ENCODE measurements around the gene MEIS3. TPM values are rescaled to one million over a fixed set of nuclear protein-coding genes. Genes with fewer than 3 reads are reported as not detected.
"Not testable (repeated sequence)": the region's sequence is repeated elsewhere in the genome, so short reads cannot be mapped to it uniquely, and the experiment has no call there.

The MEIS3 gene
- total and polyA plus RNA-seq, 2 donors from 2014 or later: 3.8 to 7.6 TPM

DNA sequence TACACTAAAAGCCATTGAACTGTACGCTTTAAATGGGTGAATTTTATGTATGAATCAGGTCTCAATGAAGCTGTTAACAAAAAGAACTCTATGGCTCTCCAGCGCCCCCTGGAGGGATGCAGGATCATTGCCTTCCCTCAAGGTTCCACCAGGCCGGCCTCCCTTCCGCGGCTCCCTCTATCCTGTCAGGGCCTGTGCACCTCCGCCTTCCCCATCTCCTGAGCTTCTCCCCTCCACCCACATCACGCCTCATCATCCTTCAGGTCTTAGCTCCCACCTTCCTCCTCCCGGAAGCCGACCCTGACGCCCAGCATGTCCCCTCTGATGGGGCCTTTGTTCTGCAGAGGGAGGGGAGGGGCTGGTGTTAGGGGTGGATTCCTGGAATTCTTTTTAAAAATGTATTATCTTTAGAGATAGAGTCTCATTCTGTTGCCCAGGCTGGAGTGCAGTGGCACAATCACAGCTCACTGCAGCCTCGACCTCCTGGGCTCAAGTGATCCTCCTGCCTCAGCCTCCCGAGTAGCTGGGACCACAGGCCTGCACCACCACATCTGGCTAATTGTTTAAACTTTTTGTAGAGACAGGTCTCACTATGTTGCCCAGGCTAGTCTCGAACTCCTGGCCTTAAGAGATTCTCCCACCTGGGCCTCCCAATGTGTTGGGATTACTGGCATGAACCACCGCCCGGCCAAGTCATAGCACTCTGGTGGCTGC, 27.7 kb downstream of the MEIS3 start:
- Histone ChIP-seq H3K9me3 (ENCODE audit: control insufficient read depth in 2 of 3, insufficient read depth in 1 of 3, low read length in 3 of 3) (no peaks in the 10 kb centered on the region), H3K4me1 (ENCODE audit: control insufficient read depth in 2 of 3, insufficient read depth in 2 of 3, low read depth in 1 of 3, low read length in 3 of 3) (no peaks in the 10 kb centered on the region), H3K4me3 (ENCODE audit: low read length in 3 of 3) (no peak overlapping the region), H3K27ac (ENCODE audit: low read depth in 2 of 2, low read length in 2 of 2) (no peak overlapping the region), H3K36me3 (ENCODE audit: control insufficient read depth in 2 of 3, insufficient read depth in 3 of 3, low read length in 3 of 3) (no peaks in the 10 kb centered on the region), H3K27me3 (ENCODE audit: control insufficient read depth, insufficient read depth, low read length) (no peaks in the 10 kb centered on the region), H3K9ac (ENCODE audit: low read length in 3 of 3) (no peak overlapping the region)
- intact Hi-C loops (cut with DNase I): no loop called here
- peak; percentile 77 for TF ChIP-seq CTCF (IDR thresholded peaks at IDR 0.05; ENCODE audit: borderline replicate concordance, extremely low read depth, insufficient read depth)
- DNase-seq (peak; percentile 58 to 84 (median 74)), FAIRE-seq (no peak)

- no peak overlapping the region for H3K27ac ChIP-seq (ENCODE audit: low read depth in 2 of 2, low read length in 2 of 2)
- TF ChIP-seq CTCF (IDR thresholded peaks at IDR 0.05; ENCODE audit: borderline replicate concordance, extremely low read depth, insufficient read depth): no peak
- no peak overlapping the region for H3K9ac ChIP-seq (ENCODE audit: low read length in 3 of 3)
- FAIRE-seq: no peak
- no peak for DNase-seq
- no peaks in the 10 kb centered on the region for H3K27me3 ChIP-seq (ENCODE audit: control insufficient read depth, insufficient read depth, low read length)
- H3K9me3 ChIP-seq (ENCODE audit: control insufficient read depth in 2 of 3, insufficient read depth in 1 of 3, low read length in 3 of 3): no peaks in the 10 kb centered on the region
- H3K4me3 ChIP-seq (ENCODE audit: low read length in 3 of 3): no peak overlapping the region
- no peaks in the 10 kb centered on the region for H3K4me1 ChIP-seq (ENCODE audit: control insufficient read depth in 2 of 3, insufficient read depth in 2 of 3, low read depth in 1 of 3, low read length in 3 of 3)
- intact Hi-C loops (cut with DNase I): no loop called here
- no peaks in the 10 kb centered on the region for H3K36me3 ChIP-seq (ENCODE audit: control insufficient read depth in 2 of 3, insufficient read depth in 3 of 3, low read length in 3 of 3)
These were observed 28.5 kb downstream of the MEIS3 start for GRCh38 chr19:47390533-47391488.

DNA sequence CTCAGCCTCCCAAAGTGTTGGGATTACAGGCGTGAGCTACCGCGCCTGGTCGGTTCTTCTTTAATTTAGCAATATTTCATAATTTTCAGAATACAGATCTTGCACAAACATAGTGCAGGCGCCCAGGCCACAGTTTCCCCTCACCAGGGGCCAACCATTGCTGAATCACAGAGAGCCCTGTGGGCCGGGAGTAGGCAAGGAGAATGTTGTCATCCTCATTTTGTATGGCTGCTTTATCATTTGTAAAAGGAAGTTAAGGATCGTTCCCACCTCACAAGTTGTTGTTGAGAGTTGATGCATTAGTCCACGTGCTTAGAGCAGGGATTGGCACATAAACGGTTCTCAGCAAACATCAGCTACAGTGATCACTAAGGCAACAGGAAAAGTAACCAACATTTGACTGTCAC, 30.2 kb downstream of the MEIS3 start:
- DNase-seq (no peak), FAIRE-seq (no peak)
- TF ChIP-seq CTCF (IDR thresholded peaks at IDR 0.05; ENCODE audit: borderline replicate concordance, extremely low read depth, insufficient read depth): no peak
- H3K36me3 ChIP-seq (ENCODE audit: control insufficient read depth in 2 of 3, insufficient read depth in 3 of 3, low read length in 3 of 3): no peaks in the 10 kb centered on the region
- no peaks in the 10 kb centered on the region for H3K4me1 ChIP-seq (ENCODE audit: control insufficient read depth in 2 of 3, insufficient read depth in 2 of 3, low read depth in 1 of 3, low read length in 3 of 3)
- no peaks in the 10 kb centered on the region for H3K27me3 ChIP-seq (ENCODE audit: control insufficient read depth, insufficient read depth, low read length)
- no peak overlapping the region for H3K27ac ChIP-seq (ENCODE audit: low read depth in 2 of 2, low read length in 2 of 2)
- intact Hi-C loops (cut with DNase I): no loop called here
- H3K9ac ChIP-seq (ENCODE audit: low read length in 3 of 3): no peak overlapping the region
- H3K4me3 ChIP-seq (ENCODE audit: low read length in 3 of 3): no peak overlapping the region
- H3K9me3 ChIP-seq (ENCODE audit: control insufficient read depth in 2 of 3, insufficient read depth in 1 of 3, low read length in 3 of 3): no peaks in the 10 kb centered on the region

GRCh38 chr19:47388721-47389120, 30.6 kb downstream of the MEIS3 start:
- H3K27me3 ChIP-seq (ENCODE audit: control insufficient read depth, insufficient read depth, low read length): not testable (repeated sequence)

GRCh38 chr19:47387623-47388022, 31.7 kb downstream of the MEIS3 start:
- H3K36me3 ChIP-seq (ENCODE audit: control insufficient read depth in 2 of 3, insufficient read depth in 3 of 3, low read length in 3 of 3); H3K4me3 ChIP-seq (ENCODE audit: low read length in 3 of 3); intact Hi-C loops (cut with DNase I); H3K27ac ChIP-seq (ENCODE audit: low read depth in 2 of 2, low read length in 2 of 2); FAIRE-seq; H3K27me3 ChIP-seq (ENCODE audit: control insufficient read depth, insufficient read depth, low read length); H3K9ac ChIP-seq (ENCODE audit: low read length in 3 of 3); DNase-seq; H3K9me3 ChIP-seq (ENCODE audit: control insufficient read depth in 2 of 3, insufficient read depth in 1 of 3, low read length in 3 of 3); H3K4me1 ChIP-seq (ENCODE audit: control insufficient read depth in 2 of 3, insufficient read depth in 2 of 3, low read depth in 1 of 3, low read length in 3 of 3): not testable (repeated sequence)

More at GRCh38 chr19:47388721-47389120, 30.6 kb downstream of the MEIS3 start:
- H3K9me3 ChIP-seq (ENCODE audit: control insufficient read depth in 2 of 3, insufficient read depth in 1 of 3, low read length in 3 of 3); H3K4me1 ChIP-seq (ENCODE audit: control insufficient read depth in 2 of 3, insufficient read depth in 2 of 3, low read depth in 1 of 3, low read length in 3 of 3); intact Hi-C loops (cut with DNase I); H3K9ac ChIP-seq (ENCODE audit: low read length in 3 of 3); H3K27ac ChIP-seq (ENCODE audit: low read depth in 2 of 2, low read length in 2 of 2); H3K4me3 ChIP-seq (ENCODE audit: low read length in 3 of 3); H3K36me3 ChIP-seq (ENCODE audit: control insufficient read depth in 2 of 3, insufficient read depth in 3 of 3, low read length in 3 of 3); DNase-seq; FAIRE-seq: not testable (repeated sequence)
